Panc1 (cell line): ENCODE results near the gene MTHFSD. TPM values are rescaled to one million over a fixed set of nuclear protein-coding genes. Genes with fewer than 3 reads are reported as not detected.
A peak's percentile ranks its signal among the peaks of the same experiment; 100 is the strongest.

Experiments
- ATAC-seq: fragments of 200-7000 bp; cut with Tn5 transposase; 2 replicates; pipeline ENCODE4 v1.9.1; 2020; ENCODE audit warnings: mild to moderate bottlenecking, moderate library complexity
- BruUV-seq: library from RNA; stranded (reverse); fragments of 400-500 nt; replicated peaks from 2 replicates; lab custom pipeline; 2021; lab: Mats Ljungman, UMichigan
- CTCF ChIA-PET: fragments of 300-600 bp; sonication (Branson Sonifier 250); formaldehyde crosslinking; loops from one replicate; lab custom pipeline; 2022; ENCODE audit warnings: antibody characterized with exemption; lab: Charles Lee
- POLR2A ChIA-PET: fragments of 300-600 bp; sonication (Branson Sonifier 250); formaldehyde crosslinking; loops from one replicate; lab custom pipeline; 2022; ENCODE audit warnings: antibody characterized with exemption; lab: Charles Lee
- DNase-seq: peaks from one replicate; pipeline ENCODE4 v3.0.0-alpha.2; 2010; ENCODE audit warnings: low read depth, low spot score
- H3K27ac ChIP-seq: 2 replicates; pipeline ENCODE4 v1.5.1; 2011; ENCODE audit warnings: mild to moderate bottlenecking, low read length, inconsistent platforms
- H3K27me3 ChIP-seq: fragments of 200-500 bp; sonication (Bioruptor generic); 2 replicates; pipeline ENCODE4 v1.6.0; 2014; ENCODE audit warnings: low read length, inconsistent platforms; ENCODE audit not compliant: control insufficient read depth, insufficient read depth
- H3K36me3 ChIP-seq: fragments of 200-500 bp; sonication (Bioruptor generic); 2 replicates; pipeline ENCODE4 v1.5.1; 2014; ENCODE audit warnings: inconsistent platforms, mild to moderate bottlenecking, low read length, moderate library complexity; ENCODE audit not compliant: control insufficient read depth, insufficient read depth
- H3K4me1 ChIP-seq: 2 replicates; pipeline ENCODE4 v1.5.1; 2011; ENCODE audit warnings: inconsistent platforms, mild to moderate bottlenecking, low read length, moderate library complexity; ENCODE audit not compliant: control insufficient read depth, insufficient read depth
- H3K4me3 ChIP-seq, 2 experiments: 2 replicates each; pipeline ENCODE4 v1.5.1; 2011 to 2012; ENCODE audit warnings: low read depth in 2 of 2, low read length in 2 of 2, mild to moderate bottlenecking in 2 of 2, inconsistent platforms in 1 of 2, moderate library complexity in 1 of 2
- H3K9me3 ChIP-seq: fragments of 200-500 bp; sonication (Bioruptor generic); 2 replicates; pipeline ENCODE4 v1.5.1; 2014; ENCODE audit warnings: low read depth, mild to moderate bottlenecking, inconsistent platforms, low read length, moderate library complexity; ENCODE audit not compliant: control insufficient read depth, insufficient read depth
- CTCF ChIP-seq: fragments of 450-650 bp; IDR thresholded peaks from 2 replicates; pipeline ENCODE4 v1.5.1; 2017; ENCODE audit warnings: mild to moderate bottlenecking
- POLR2AphosphoS5 ChIP-seq: IDR thresholded peaks from 2 replicates; pipeline ENCODE4 v1.6.1; 2012; ENCODE audit warnings: mild to moderate bottlenecking, low read depth, low read length, moderate library complexity
- REST ChIP-seq, 2 experiments: IDR thresholded peaks; 2 replicates each; pipeline ENCODE4 v1.6.1; 2011 to 2012; ENCODE audit warnings: low read depth in 2 of 2, control low read depth in 1 of 2, low read length in 1 of 2, mild to moderate bottlenecking in 1 of 2, moderate library complexity in 1 of 2; ENCODE audit not compliant: insufficient read depth in 1 of 2
- SIN3A ChIP-seq: IDR thresholded peaks from 2 replicates; pipeline ENCODE4 v1.6.1; 2012; ENCODE audit warnings: low read depth, mild to moderate bottlenecking, low read length, moderate library complexity, borderline replicate concordance; ENCODE audit not compliant: insufficient read depth
- TCF7L2 ChIP-seq: IDR thresholded peaks from 2 replicates; pipeline ENCODE4 v1.6.1; 2011; ENCODE audit warnings: mild to moderate bottlenecking, low read depth, low read length, inconsistent platforms
- in situ Hi-C: cut with HindIII; loops from 2 replicates; pipeline ENCODE4 v1.10.0; 2016; ENCODE audit warnings: low sequenced_read_pairs, low pct_unique_long_range_greater_than_20kb
- intact Hi-C: fragments of 100-400 bp; cut with micrococcal nuclease; formaldehyde crosslinking; loops from one replicate; pipeline ENCODE4 v1.10.0; 2022; ENCODE audit not compliant: unreplicated experiment
- total RNA-seq: library from RNA; stranded (reverse); gene quantifications from one replicate; pipeline ENCODE4 v1.2.1, GENCODE V29; 2021; ENCODE audit not compliant: unreplicated experiment

The MTHFSD gene
- total RNA-seq, 1 experiment from 2014 or later: 16.5 TPM

- peak overlapping the region; percentile 97 for H3K27ac ChIP-seq
- CTCF ChIA-PET: interaction anchor here (0.6 to 1.2 kb wide), 2 partner anchors 303 to 630 kb away, joined by 3 read pairs; no protein-coding TSS in a partner anchor
- H3K4me1 ChIP-seq: peaks cover 41% of the 10 kb centered on the region
- no peaks in the 10 kb centered on the region for H3K9me3 ChIP-seq
- DNase-seq (no peak), ATAC-seq (no peak)
- H3K4me3 ChIP-seq: peak overlapping the region; percentile 63 to 86
- TF ChIP-seq CTCF (no peak), POLR2AphosphoS5 (no peak)
- no peaks in the 10 kb centered on the region; the same call in 1 of the 2 replicates for H3K36me3 ChIP-seq
- in situ Hi-C loops (no loop called here), intact Hi-C loops (loop anchor here (5.0 kb wide), 1 partner anchor 261 kb away; no protein-coding TSS in a partner anchor)
- POLR2A ChIA-PET: interaction anchor here (0.6 kb wide), 1 partner anchor 1438 kb away, joined by 8 read pairs; no protein-coding TSS in a partner anchor
- H3K27me3 ChIP-seq: no peaks in the 10 kb centered on the region
- BruUV-seq: no TSS peak
These were observed 15.8 kb upstream of the MTHFSD start for GRCh38 chr16:86570558-86571529.

GRCh38 chr16:86569701-86570447, 14.8 kb upstream of the MTHFSD start:
- ChIA-PET POLR2A (interaction anchor here (0.5 kb wide), 1 partner anchor 471 kb away, joined by 3 read pairs; no protein-coding TSS in a partner anchor), CTCF (interaction anchor here (0.6 kb wide), 2 partner anchors 595 to 631 kb away, joined by 3 read pairs; no protein-coding TSS in a partner anchor)
- Histone ChIP-seq H3K9me3 (no peaks in the 10 kb centered on the region), H3K27ac (peak overlapping the region; percentile 97), H3K27me3 (no peaks in the 10 kb centered on the region), H3K4me3 (peak overlapping the region; percentile 63 to 86), H3K4me1 (peaks cover 36% of the 10 kb centered on the region), H3K36me3 (no peaks in the 10 kb centered on the region; the same call in 1 of the 2 replicates)
- no TSS peak for BruUV-seq
- in situ Hi-C loops (no loop called here), intact Hi-C loops (loop anchor here (5.0 kb wide), 1 partner anchor 262 kb away; no protein-coding TSS in a partner anchor)
- ATAC-seq: no peak
- TF ChIP-seq POLR2AphosphoS5: no peak
- peak; percentile 39; the same call in 1 of the 2 replicates for TF ChIP-seq TCF7L2
- DNase-seq: no peak

- ChIA-PET POLR2A (interaction anchor here (0.5 kb wide), 1 partner anchor 472 kb away, joined by 3 read pairs; no protein-coding TSS in a partner anchor), CTCF (interaction anchor here (0.6 kb wide), 1 partner anchor 596 kb away, joined by 3 read pairs; no protein-coding TSS in a partner anchor)
- Histone ChIP-seq H3K27me3 (no peaks in the 10 kb centered on the region), H3K36me3 (no peaks in the 10 kb centered on the region; the same call in 1 of the 2 replicates), H3K4me1 (peaks cover 35% of the 10 kb centered on the region), H3K27ac (peak overlapping the region; percentile 97), H3K4me3 (peak overlapping the region; percentile 63 to 86), H3K9me3 (no peaks in the 10 kb centered on the region)
- TF ChIP-seq TCF7L2: no peak
- TF ChIP-seq REST (IDR thresholded peaks at IDR 0.05; ENCODE audit: insufficient read depth in 1 of 2, low read depth in 2 of 2, low read length in 1 of 2): no peak
- no peak for TF ChIP-seq SIN3A
- no peak for TF ChIP-seq POLR2AphosphoS5
- TF ChIP-seq CTCF: no peak
- ATAC-seq (no peak), DNase-seq (no peak)
- BruUV-seq: TSS peak; percentile 78
- intact Hi-C loops (no loop called here), in situ Hi-C loops (no loop called here)
These were observed 13.9 kb upstream of the MTHFSD start for GRCh38 chr16:86568677-86569623.
